H1 (cell line): ENCODE results near the gene RERE. TPM values are rescaled to one million over a fixed set of nuclear protein-coding genes. Genes with fewer than 3 reads are reported as not detected.

Experiments
- BACH1 ChIP-seq: IDR thresholded peaks from 2 replicates; pipeline ENCODE4 v1.6.1; 2012; ENCODE audit warnings: low read length, improper control_type of control experiment
- EGR1 ChIP-seq: IDR thresholded peaks from 2 replicates; pipeline ENCODE4 v1.6.1; 2011; ENCODE audit warnings: low read depth, low read length, borderline replicate concordance
- RAD21 ChIP-seq, 2 experiments: IDR thresholded peaks in 1 of 2; conservative IDR thresholded peaks in 1 of 2; 2 replicates each; pipeline ENCODE4 v1.6.1; 2011; ENCODE audit warnings: low read depth in 2 of 2, low read length in 2 of 2, improper control_type of control experiment in 1 of 2, inconsistent platforms in 1 of 2, mild to moderate bottlenecking in 1 of 2, moderate library complexity in 1 of 2
- SIN3A ChIP-seq, 2 experiments: IDR thresholded peaks in 1 of 2; conservative IDR thresholded peaks in 1 of 2; 2 replicates each; pipeline ENCODE4 v1.6.1; 2011 to 2012; ENCODE audit warnings: low read length in 2 of 2, improper control_type of control experiment in 1 of 2, low read depth in 1 of 2, mild to moderate bottlenecking in 1 of 2
- polyA plus RNA-seq, 7 experiments: library from polyadenylated mRNA; depleted of rRNA in 3 of 7; stranded (reverse) in 5 of 7; unstranded in 2 of 7; fragments of >200 nt in 5 of 7; fragments of 200-250 nt in 2 of 7; gene quantifications; 1 replicate in 5 of 7; 2 replicates in 1 of 7; 4 replicates in 1 of 7; pipeline versions ENCODE4 v1.2.1 to v1.2.3, GENCODE V29; 2011 to 2013; ENCODE audit warnings: missing spikeins in 2 of 7, mixed read lengths in 2 of 7
- total RNA-seq: library from RNA; stranded (reverse); fragmentation: NEBNext Ultra II Directional; extraction: Animal tissue kit (Norgen Biotek cat#: 25700); gene quantifications from 2 replicates; pipeline ENCODE4 v1.2.1, GENCODE V29; 2021
- TF ChIP-seq, protein P1 (sequence below): fragments of 300-600 bp; sonication (generic); IDR thresholded peaks from 2 replicates; pipeline ENCODE4 v1.7.1; 2012; ENCODE audit warnings: low read length, moderate library complexity, mild to moderate bottlenecking, inconsistent platforms; ENCODE audit not compliant: insufficient replicate concordance
- TF ChIP-seq, protein P2 (sequence below): IDR thresholded peaks from 2 replicates; pipeline ENCODE4 v1.6.1; 2012; ENCODE audit warnings: low read length, inconsistent platforms

RERE gene
- total and polyA plus RNA-seq, 2 of the 8 experiments (the other 6 are each of a cell fraction or from before 2014, with no cell fraction given): 15.3 to 142 TPM

GRCh38 chr1:8862528-8862927, 45.1 kb upstream of the RERE start (continued):
- TF ChIP-seq, protein P1, sequence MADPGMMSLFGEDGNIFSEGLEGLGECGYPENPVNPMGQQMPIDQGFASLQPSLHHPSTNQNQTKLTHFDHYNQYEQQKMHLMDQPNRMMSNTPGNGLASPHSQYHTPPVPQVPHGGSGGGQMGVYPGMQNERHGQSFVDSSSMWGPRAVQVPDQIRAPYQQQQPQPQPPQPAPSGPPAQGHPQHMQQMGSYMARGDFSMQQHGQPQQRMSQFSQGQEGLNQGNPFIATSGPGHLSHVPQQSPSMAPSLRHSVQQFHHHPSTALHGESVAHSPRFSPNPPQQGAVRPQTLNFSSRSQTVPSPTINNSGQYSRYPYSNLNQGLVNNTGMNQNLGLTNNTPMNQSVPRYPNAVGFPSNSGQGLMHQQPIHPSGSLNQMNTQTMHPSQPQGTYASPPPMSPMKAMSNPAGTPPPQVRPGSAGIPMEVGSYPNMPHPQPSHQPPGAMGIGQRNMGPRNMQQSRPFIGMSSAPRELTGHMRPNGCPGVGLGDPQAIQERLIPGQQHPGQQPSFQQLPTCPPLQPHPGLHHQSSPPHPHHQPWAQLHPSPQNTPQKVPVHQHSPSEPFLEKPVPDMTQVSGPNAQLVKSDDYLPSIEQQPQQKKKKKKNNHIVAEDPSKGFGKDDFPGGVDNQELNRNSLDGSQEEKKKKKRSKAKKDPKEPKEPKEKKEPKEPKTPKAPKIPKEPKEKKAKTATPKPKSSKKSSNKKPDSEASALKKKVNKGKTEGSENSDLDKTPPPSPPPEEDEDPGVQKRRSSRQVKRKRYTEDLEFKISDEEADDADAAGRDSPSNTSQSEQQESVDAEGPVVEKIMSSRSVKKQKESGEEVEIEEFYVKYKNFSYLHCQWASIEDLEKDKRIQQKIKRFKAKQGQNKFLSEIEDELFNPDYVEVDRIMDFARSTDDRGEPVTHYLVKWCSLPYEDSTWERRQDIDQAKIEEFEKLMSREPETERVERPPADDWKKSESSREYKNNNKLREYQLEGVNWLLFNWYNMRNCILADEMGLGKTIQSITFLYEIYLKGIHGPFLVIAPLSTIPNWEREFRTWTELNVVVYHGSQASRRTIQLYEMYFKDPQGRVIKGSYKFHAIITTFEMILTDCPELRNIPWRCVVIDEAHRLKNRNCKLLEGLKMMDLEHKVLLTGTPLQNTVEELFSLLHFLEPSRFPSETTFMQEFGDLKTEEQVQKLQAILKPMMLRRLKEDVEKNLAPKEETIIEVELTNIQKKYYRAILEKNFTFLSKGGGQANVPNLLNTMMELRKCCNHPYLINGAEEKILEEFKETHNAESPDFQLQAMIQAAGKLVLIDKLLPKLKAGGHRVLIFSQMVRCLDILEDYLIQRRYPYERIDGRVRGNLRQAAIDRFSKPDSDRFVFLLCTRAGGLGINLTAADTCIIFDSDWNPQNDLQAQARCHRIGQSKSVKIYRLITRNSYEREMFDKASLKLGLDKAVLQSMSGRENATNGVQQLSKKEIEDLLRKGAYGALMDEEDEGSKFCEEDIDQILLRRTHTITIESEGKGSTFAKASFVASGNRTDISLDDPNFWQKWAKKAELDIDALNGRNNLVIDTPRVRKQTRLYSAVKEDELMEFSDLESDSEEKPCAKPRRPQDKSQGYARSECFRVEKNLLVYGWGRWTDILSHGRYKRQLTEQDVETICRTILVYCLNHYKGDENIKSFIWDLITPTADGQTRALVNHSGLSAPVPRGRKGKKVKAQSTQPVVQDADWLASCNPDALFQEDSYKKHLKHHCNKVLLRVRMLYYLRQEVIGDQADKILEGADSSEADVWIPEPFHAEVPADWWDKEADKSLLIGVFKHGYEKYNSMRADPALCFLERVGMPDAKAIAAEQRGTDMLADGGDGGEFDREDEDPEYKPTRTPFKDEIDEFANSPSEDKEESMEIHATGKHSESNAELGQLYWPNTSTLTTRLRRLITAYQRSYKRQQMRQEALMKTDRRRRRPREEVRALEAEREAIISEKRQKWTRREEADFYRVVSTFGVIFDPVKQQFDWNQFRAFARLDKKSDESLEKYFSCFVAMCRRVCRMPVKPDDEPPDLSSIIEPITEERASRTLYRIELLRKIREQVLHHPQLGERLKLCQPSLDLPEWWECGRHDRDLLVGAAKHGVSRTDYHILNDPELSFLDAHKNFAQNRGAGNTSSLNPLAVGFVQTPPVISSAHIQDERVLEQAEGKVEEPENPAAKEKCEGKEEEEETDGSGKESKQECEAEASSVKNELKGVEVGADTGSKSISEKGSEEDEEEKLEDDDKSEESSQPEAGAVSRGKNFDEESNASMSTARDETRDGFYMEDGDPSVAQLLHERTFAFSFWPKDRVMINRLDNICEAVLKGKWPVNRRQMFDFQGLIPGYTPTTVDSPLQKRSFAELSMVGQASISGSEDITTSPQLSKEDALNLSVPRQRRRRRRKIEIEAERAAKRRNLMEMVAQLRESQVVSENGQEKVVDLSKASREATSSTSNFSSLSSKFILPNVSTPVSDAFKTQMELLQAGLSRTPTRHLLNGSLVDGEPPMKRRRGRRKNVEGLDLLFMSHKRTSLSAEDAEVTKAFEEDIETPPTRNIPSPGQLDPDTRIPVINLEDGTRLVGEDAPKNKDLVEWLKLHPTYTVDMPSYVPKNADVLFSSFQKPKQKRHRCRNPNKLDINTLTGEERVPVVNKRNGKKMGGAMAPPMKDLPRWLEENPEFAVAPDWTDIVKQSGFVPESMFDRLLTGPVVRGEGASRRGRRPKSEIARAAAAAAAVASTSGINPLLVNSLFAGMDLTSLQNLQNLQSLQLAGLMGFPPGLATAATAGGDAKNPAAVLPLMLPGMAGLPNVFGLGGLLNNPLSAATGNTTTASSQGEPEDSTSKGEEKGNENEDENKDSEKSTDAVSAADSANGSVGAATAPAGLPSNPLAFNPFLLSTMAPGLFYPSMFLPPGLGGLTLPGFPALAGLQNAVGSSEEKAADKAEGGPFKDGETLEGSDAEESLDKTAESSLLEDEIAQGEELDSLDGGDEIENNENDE: no peak
- peak in 1 of 2 experiments; percentile 42; a peak in 2 of 4 replicates for TF ChIP-seq RAD21 (IDR thresholded peaks at IDR 0.05 in 1 of 2, conservative IDR thresholded peaks at IDR 0.05 in 1 of 2; ENCODE audit: low read depth in 2 of 2, low read length in 2 of 2)
- peak in 1 of 2 experiments; percentile 47; a peak in 1 of 4 replicates for TF ChIP-seq SIN3A (conservative IDR thresholded peaks at IDR 0.05 in 1 of 2, IDR thresholded peaks at IDR 0.05 in 1 of 2; ENCODE audit: low read depth in 1 of 2, low read length in 2 of 2)
- 0 out of 2 replicates have a peak, but pooled peaks have one; percentile 9 for TF ChIP-seq BACH1
- TF ChIP-seq EGR1: no peak
- TF ChIP-seq, protein P2, sequence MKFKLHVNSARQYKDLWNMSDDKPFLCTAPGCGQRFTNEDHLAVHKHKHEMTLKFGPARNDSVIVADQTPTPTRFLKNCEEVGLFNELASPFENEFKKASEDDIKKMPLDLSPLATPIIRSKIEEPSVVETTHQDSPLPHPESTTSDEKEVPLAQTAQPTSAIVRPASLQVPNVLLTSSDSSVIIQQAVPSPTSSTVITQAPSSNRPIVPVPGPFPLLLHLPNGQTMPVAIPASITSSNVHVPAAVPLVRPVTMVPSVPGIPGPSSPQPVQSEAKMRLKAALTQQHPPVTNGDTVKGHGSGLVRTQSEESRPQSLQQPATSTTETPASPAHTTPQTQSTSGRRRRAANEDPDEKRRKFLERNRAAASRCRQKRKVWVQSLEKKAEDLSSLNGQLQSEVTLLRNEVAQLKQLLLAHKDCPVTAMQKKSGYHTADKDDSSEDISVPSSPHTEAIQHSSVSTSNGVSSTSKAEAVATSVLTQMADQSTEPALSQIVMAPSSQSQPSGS: no peak
